Activated T-cell treated with anti-CD3 and anti-CD28 coated beads for 1 hour (primary cell): Measurements from ENCODE around the gene UNC5A.

Experiments
- DNase-seq: peaks from one replicate; pipeline ENCODE4 v3.0.0-alpha.2; 2020; ENCODE audit warnings: low read depth

The UNC5A gene

GRCh38 chr5:176800024-176800423 lies 10.3 kb upstream of the UNC5A start:
- DNase-seq, result no peak

GRCh38 chr5:176802116-176802784 lies 8.1 kb upstream of the UNC5A start:
- DNase-seq, result no peak

GRCh38 chr5:176803068-176803942 lies 7.1 kb upstream of the UNC5A start:
- no peak for DNase-seq

- DNase-seq, result no peak
Observed at GRCh38 chr5:176803943-176804498, 6.3 kb upstream of the UNC5A start.

GRCh38 chr5:176806137-176806536 lies 4.2 kb upstream of the UNC5A start:
- no peak for DNase-seq

- no peak for DNase-seq
Observed at GRCh38 chr5:176809544-176810080, 747 bp upstream of the UNC5A start.

- DNase-seq, result no peak
Observed at GRCh38 chr5:176810687-176811501, 535 bp downstream of the UNC5A start.

- DNase-seq, result no peak
Observed at GRCh38 chr5:176812269-176813259, 2.2 kb downstream of the UNC5A start.

GRCh38 chr5:176813587-176814312 lies 3.4 kb downstream of the UNC5A start:
- no peak for DNase-seq

- no peak for DNase-seq
Observed at GRCh38 chr5:176814313-176814685, 3.9 kb downstream of the UNC5A start.

- no peak for DNase-seq
Observed at GRCh38 chr5:176814836-176815438, 4.6 kb downstream of the UNC5A start.

- no peak for DNase-seq
Observed at GRCh38 chr5:176816043-176816745, 5.8 kb downstream of the UNC5A start.

GRCh38 chr5:176816791-176817347 lies 6.5 kb downstream of the UNC5A start:
- no peak for DNase-seq

GRCh38 chr5:176817369-176817840 lies 7.0 kb downstream of the UNC5A start:
- DNase-seq, result no peak

- no peak for DNase-seq
Observed at GRCh38 chr5:176817841-176818377, 7.5 kb downstream of the UNC5A start.

GRCh38 chr5:176818391-176819098 lies 8.2 kb downstream of the UNC5A start:
- no peak for DNase-seq

- DNase-seq, result no peak
Observed at GRCh38 chr5:176819476-176819875, 9.1 kb downstream of the UNC5A start.

- DNase-seq, result no peak
Observed at GRCh38 chr5:176820937-176821336, 10.6 kb downstream of the UNC5A start.
